KOPT-K1 (cell line): Measurements from ENCODE around the gene PAOX.
"Not testable (repeated sequence)": the region's sequence is repeated elsewhere in the genome, so short reads cannot be mapped to it uniquely, and the experiment has no call there.

Experiments used
- H3K27ac ChIP-seq: fragments of 200-600 bp; sonication (generic); 2 replicates; pipeline ENCODE4 v1.5.1; 2016; ENCODE audit warnings: antibody characterized with exemption, mild to moderate bottlenecking, low read depth, low read length; ENCODE audit not compliant: poor library complexity, severe bottlenecking
- H3K36me3 ChIP-seq: fragments of 200-600 bp; sonication (generic); 2 replicates; pipeline ENCODE4 v1.5.1; 2017; ENCODE audit warnings: antibody characterized with exemption, mild to moderate bottlenecking, low read length, moderate library complexity; ENCODE audit not compliant: insufficient read depth
- H3K9me3 ChIP-seq: fragments of 200-600 bp; sonication (generic); 2 replicates; pipeline ENCODE4 v1.5.1; 2017; ENCODE audit warnings: antibody characterized with exemption, low read length, mild to moderate bottlenecking; ENCODE audit not compliant: insufficient read depth, poor library complexity, severe bottlenecking

PAOX gene

DNA sequence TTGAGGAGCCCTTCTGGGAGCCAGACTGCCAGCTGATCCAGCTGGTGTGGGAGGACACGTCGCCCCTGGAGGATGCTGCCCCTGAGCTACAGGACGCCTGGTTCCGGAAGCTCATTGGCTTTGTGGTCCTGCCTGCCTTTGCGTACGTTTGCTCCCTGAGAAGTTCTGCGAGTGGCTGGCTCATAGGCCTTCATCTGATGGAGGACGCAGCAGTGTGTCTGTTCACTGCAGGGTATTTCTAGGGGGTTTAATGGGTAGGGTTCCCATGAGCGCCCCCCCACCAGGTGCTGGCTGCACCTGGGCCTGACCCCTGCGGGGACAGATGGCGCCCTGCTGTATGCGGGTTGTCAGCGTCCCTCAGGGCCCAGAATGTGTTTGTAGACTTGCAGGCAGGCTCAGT, 5.0 kb downstream of the PAOX start:
- Histone ChIP-seq H3K36me3 (no peaks in the 10 kb centered on the region), H3K9me3 (no peaks in the 10 kb centered on the region), H3K27ac (no peak overlapping the region)

DNA sequence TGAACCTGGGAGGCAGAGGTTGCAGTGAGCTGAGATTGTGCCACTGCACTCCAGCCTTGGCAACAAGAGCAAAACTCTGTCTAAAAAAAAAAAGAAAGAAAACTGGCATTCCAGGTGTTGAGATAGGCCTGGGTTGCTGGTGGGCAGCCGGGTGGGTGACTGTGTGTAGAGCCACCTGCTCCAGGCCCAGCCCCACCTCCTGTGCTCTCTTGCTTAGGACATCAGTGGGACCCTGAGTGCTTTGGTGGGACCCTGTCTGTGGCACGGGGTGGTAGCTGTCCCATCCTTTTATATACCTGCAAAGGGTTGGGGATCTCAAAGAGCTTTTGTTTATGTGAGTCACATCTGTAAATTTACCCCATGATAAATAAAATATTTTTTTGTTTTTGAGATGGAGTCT, 6.2 kb downstream of the PAOX start:
- no peak overlapping the region for H3K27ac ChIP-seq

DNA sequence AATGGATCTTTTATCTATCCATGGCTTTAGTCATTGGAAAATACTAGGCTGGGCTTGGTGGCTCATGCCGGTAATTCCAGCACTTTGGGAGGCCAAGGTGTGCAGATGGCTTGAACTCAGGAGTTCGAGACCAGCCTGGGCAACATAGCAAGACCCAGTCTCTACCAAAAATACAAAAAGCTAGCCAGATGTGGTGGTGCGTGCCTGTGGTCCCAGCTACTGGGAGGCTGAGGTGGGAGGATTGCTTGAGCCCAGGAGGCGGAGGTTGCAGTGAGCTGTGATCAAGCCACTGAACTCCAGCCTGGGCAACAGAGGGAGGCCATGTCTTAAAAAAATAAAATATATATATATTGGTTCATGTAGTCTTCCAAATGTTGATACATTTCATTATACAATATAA, 7.9 kb downstream of the PAOX start:
- not testable (repeated sequence) for H3K27ac ChIP-seq, H3K36me3 ChIP-seq, H3K9me3 ChIP-seq

More for the DNA sequence above, 6.2 kb downstream of the PAOX start:
- no peaks in the 10 kb centered on the region for H3K36me3 ChIP-seq
- no peaks in the 10 kb centered on the region for H3K9me3 ChIP-seq

DNA sequence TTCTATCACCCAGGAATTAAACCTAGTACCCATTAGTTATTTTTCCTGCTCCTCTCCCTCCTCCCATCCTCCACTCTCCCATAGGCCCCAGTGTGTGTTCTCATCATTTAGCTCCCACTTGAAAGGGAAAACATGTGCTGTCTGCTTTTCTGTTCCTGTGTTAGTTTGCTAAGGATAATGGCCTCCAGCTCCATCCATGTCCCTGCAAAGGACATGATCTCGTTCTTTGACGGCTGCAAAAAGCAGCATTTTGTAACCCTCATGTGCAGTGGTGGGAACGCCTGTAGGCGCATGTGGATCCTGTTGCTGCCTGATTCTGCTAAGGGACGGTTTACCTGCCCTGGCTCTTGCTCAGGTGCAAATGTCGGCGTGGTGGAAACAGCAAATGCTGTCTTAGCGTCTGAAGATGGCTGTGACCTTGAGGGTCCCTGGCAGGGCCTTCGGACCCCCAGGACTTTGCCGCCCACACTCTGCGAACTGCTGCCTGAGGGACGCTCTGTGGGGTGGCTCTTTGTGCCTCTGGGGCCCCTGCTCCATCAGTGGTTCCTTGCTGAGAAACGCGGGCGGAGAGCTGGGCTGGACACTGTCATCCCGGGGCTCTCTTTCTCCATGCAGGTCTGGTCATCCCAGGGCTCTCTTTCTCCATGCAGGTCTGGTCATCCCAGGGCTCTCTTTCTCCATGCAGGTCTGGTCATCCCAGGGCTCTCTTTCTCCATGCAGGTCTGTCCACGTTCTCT, 9.3 kb downstream of the PAOX start:
- no peak overlapping the region for H3K27ac ChIP-seq
- H3K9me3 ChIP-seq = no peaks in the 10 kb centered on the region
- H3K36me3 ChIP-seq = no peaks in the 10 kb centered on the region

DNA sequence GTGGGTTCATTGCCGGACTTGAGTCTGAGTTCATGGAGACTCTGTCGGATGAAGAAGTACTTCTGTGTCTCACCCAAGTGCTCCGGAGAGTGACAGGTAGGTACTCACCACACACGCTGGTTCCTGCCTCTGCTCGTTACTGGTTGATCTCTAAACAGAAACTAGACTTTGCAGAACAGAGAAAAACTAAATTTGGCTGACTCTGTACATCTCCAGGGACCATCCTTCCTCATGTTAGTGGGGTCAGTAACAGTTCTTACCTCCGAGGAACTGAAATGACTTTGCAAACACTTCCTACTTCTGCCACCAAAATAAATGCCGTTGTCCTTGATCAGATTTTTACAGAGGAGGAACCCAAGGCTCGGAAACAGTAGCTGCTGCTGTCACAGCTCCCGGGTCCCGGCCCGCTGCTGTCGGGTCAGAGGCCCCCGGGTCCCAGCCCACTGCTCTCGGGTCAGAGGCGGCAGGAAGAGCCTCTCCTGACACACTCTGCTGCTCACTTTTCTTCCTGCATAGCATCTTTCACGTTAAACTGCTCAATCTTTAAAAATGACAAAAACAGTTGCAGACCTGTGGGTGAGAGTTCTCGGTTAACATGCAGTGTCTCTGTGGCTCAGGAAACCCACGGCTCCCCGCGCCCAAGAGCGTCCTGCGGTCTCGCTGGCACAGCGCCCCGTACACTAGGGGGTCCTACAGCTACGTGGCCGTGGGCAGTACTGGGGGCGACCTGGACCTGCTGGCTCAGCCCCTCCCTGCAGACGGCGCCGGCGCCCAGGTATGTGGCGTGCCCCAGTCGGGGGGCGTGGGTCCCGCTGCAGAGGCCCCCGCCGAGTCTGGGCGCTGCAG, 10.1 kb downstream of the PAOX start:
- H3K27ac ChIP-seq = no peak overlapping the region
- H3K9me3 ChIP-seq = no peaks in the 10 kb centered on the region
- H3K36me3 ChIP-seq = no peaks in the 10 kb centered on the region

DNA sequence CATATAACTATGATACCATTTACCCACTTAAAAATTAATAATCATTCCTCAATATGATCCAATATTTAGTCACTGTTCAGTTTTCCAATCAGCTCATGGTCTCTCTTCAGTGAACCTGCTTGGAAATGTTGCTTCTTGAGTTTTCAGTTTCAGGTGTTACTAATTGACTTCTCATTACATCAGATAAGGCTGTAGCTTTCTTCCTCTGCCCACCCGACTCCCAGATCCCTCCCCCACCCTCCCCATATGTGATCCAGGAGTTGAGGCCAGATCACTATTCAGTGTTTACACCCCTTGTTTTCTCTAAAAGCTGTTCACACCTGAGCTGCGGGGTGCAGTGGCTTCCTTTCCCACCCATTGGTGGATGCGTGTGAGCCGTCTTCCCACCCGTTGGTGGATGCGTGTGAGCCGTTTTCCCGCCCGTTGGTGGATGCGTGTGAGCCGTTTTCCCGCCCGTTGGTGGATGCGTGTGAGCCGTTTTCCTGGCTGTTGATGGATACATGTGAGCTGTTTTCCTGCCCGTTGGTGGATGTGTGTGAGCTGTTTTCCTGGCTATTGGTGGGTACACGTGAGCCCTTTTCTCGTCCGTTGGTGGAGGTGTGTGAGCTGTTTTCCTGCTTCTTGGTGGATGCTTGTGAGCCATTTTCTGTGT, 11.7 kb downstream of the PAOX start:
- Histone ChIP-seq H3K27ac (no peak overlapping the region), H3K36me3 (peaks cover 5% of the 10 kb centered on the region), H3K9me3 (no peaks in the 10 kb centered on the region)

DNA sequence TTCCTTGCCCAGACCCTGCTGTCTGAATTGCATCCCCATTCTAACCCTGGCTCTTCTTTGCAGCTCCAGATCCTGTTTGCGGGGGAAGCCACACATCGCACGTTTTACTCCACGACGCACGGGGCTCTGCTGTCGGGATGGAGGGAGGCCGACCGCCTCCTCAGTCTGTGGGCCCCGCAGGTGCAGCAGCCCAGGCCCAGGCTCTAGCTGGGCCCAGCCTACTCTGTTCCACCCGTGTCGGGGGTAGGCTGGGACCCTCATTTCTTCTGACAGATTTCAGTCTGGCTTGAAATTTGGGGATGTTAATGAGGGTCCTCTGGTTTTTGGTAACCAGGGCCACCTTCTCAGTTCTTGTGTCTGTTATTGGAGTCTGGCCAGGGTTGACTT, 12.2 kb downstream of the PAOX start:
- no peak overlapping the region for H3K27ac ChIP-seq
- H3K9me3 ChIP-seq = no peaks in the 10 kb centered on the region
- H3K36me3 ChIP-seq = peaks cover 10% of the 10 kb centered on the region

DNA sequence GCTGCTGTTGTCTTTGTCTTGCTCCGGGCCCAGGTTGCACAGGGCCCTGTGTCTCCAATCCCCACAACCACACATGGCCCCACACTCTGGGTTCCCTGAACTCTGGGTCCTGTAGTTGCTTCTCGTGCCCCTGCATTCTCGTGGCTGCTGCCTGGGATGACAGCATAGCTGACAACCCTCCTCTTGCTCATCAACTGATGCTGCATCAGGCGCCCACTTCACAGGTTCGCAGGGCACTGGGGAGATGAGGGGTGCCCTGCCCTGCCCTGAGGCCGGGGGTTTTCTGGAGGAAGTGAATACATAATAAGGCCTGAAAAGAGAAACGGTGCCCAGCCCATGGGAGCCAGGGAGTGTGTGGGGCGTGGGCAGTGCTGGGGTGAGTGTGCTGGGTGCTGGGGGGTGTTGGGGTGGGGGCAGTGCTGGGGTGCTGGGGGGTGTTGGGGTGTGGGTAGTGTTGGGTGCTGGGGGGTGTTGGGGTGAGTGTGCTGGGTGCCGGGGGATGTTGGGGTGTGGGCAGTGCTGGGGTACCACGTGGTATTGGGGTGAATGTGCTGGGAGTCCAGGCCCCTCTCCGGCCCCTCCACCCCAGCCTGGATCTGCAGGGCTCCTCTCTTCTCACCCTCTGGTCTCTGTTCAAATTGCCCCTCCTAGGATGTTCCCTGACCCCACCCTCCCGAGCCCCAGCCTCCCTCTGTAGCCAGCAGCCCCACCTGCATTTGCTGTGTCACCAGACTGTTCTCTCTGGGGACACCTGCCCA, 12.9 kb downstream of the PAOX start:
- H3K27ac ChIP-seq = no peak overlapping the region
- peaks cover 17% of the 10 kb centered on the region for H3K36me3 ChIP-seq
- no peaks in the 10 kb centered on the region for H3K9me3 ChIP-seq

DNA sequence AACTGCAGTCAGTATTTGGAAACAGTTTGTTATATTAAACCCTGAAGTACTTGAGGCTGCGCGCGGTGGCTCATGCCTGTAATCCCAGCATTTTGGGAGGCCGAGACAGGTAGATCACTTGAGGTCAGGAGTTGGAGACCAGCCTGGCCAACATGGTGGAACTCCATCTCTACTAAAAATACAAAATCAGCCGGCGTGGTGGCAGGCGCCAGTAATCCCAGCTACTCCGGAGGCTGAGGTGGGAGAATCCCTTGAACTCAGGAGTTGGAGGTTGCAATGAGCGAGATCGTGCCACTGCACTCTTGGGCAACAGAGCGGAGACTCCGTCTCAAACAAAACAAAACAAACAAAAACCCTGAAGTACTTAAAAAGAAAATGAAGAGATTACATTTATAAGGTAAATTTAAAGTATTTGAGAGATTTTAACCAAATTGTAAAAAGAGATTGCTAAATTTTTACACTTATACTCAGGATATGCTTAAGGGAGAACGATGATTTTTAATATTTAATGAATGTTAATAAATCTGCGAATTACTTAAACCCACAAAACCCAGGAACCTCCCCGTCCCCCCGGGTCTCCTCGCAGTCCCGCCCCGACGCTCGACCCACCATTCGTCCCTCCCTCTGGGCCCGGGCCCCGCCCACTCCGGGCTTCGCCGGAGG, 14.5 kb downstream of the PAOX start:
- peak overlapping the region; percentile 82 for H3K27ac ChIP-seq
- peaks cover 33% of the 10 kb centered on the region for H3K36me3 ChIP-seq
- no peaks in the 10 kb centered on the region for H3K9me3 ChIP-seq

DNA sequence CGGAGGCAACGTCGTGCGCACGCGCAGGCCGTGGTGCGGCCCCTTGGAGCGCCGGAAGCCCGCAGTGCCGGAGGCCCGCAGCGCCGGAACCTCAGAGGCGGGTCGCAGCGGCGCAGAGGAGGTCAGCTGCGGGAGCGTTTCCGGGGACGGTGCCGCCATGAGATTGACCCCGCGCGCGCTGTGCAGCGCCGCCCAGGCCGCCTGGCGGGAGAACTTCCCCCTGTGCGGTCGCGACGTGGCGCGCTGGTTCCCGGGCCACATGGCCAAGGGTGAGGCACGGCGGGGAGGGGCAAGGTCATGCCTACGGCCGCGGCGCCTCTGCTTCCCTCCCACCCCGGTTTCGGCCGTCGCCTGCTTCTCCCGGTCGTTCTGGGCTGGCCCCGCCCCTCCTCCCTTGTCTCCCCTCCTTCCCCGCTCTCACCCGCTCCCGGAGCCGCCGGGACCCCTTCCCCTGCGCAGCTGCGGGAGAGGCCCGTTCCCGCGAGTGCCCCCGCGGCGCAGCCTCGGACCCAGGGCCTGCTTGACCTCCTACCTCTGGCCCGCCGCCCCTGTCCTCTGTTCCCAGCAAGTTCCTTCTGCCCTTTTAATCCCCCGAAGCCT, 15.1 kb downstream of the PAOX start, which contains the start of gene MTG1:
Gene MTG1, plus strand, starts transcription at position 94 of the 600 bp plus-strand sequence. Its CDS starts 64 bp downstream, at position 158.
- Histone ChIP-seq H3K36me3 (peaks cover 40% of the 10 kb centered on the region), H3K9me3 (no peaks in the 10 kb centered on the region), H3K27ac (peak within 1 kb of the TSS; percentile 82)

DNA sequence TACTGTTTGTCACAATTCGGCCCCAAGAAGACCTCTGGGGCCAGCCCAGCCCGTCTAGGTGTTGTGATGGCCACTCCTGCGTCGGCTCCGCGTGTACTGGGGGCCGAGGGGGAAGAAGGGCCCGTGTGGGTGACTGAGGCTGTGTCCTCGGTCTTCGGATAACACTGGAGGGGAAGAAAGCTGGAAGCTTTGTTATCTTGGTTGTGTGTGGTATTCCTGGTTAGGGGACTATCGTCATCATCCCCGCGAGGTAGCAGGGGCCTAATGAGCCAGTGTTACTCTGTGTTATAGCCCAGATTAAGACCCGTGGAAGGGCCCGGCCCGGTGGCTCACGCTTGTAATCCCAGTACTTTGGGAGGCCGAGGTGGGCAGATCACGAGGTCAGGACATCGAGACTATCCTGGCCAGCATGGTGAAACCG, 15.7 kb downstream of the PAOX start:
- Histone ChIP-seq H3K36me3 (peaks cover 46% of the 10 kb centered on the region), H3K27ac (peak overlapping the region; percentile 82), H3K9me3 (no peaks in the 10 kb centered on the region)

DNA sequence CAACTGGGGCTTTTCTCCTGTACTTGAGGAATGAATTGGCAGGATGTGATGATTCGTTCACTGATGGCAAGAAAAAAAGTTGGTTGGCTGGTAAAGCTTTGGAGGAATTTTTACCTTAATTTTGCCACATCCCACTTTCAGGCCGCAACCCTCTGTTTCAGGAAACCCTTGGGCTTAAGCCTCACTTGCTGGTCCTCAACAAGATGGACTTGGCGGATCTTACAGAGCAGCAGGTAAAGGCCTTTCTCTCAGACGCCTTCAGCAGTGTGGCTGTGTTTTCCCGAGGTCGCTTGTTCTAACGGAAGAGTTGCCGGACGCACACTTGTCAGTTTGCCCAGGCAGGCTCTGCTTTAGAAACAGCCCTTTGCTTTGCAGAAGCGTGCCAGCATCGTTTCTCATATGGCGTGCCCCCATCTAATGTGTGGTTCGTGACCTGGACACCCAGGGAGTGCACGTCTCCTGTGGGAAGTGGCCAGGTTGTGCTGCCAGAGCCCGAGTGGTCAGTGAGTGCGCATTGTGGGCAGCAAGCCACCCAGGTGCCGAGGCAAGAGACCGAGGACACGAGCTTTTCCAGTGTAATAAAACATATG, 17.1 kb downstream of the PAOX start:
- Histone ChIP-seq H3K9me3 (no peaks in the 10 kb centered on the region), H3K27ac (no peak overlapping the region), H3K36me3 (peaks cover 59% of the 10 kb centered on the region)

DNA sequence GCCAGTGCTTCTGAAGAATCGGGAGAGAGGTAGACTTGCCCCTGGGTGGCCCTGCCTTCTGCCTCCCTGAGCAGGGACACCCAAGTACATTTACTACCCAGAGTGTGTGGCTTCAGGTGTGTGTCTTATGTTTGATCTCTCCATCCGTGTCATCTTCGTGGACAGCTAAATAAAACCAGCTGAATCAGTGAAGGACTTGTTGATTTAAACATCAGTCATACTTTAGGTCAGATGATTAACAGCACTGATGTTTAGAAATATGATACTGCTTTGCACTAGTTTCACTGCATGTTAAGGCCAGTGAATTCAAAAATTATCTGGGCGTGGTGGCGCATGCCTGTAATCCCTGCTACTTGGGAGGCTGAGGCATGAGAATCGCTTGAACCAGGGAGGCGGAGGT, 18.9 kb downstream of the PAOX start:
- Histone ChIP-seq H3K36me3 (peaks cover 77% of the 10 kb centered on the region), H3K27ac (no peak overlapping the region), H3K9me3 (no peaks in the 10 kb centered on the region)
